GM19463 (cell line): Measurements from ENCODE around the gene XNDC1N.
"Not testable (repeated sequence)": the region's sequence is repeated elsewhere in the genome, so short reads cannot be mapped to it uniquely, and the experiment has no call there.

Experiments
- ATAC-seq: cut with Tn5 transposase; IDR thresholded peaks from one replicate; pipeline ENCODE4 v1.9.1; 2021; ENCODE audit warnings: mild to moderate bottlenecking, moderate library complexity; ENCODE audit not compliant: unreplicated experiment

The XNDC1N gene

DNA sequence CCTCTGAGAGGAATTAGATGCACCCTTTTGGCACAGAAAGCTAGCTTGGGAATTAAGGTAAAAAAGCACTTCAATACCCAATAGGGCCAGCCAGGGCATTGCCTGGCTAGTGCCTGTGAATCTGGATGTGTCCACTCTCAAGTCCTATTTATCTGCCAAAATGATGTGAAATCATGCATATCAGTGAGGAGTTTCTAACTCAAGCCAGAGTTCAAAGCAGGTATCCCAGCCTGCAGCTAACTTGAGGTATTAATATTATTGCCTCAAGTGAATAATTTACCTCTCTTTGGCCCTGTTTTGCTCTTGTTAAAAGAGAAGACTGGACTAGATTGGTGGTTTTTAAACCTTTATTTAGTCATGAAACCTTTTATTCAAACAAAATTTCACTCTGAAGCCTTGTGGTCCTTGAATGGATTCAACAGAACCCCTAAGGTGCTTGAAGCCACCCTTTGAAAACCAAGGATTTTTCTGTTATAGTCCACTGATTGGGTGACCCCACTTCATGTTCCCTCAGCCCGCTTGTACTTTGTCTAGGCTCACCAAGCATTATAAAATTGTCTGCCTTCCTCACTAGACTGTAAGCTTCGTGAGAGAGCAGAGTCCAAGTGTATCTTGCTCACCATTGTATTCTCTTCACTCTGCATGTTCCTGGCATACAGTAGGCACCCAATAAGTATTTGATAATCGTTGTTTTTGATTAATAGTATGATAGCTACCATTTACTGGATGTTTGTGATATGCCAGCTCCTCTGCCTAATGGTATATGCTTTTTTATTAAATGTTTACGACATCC, 4.9 kb upstream of the XNDC1N start:
- no peak for ATAC-seq

DNA sequence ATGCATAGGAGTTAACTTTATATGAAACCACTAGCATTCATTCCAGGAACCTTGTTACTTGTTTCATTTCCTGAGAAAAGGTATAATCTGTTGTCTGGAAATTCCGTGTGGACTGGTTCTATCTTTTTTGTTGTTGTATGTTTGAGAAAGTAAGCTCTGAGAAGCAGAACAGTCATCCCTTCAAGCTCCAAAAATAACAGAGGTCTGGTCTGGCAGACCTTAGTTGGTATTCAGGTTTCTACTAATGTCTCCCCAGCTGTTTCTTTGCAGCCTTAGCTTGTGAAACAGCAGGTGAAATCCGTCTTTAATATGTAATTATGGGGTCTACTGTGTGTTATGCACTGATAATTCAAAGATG, 2.8 kb upstream of the XNDC1N start:
- no peak for ATAC-seq

DNA sequence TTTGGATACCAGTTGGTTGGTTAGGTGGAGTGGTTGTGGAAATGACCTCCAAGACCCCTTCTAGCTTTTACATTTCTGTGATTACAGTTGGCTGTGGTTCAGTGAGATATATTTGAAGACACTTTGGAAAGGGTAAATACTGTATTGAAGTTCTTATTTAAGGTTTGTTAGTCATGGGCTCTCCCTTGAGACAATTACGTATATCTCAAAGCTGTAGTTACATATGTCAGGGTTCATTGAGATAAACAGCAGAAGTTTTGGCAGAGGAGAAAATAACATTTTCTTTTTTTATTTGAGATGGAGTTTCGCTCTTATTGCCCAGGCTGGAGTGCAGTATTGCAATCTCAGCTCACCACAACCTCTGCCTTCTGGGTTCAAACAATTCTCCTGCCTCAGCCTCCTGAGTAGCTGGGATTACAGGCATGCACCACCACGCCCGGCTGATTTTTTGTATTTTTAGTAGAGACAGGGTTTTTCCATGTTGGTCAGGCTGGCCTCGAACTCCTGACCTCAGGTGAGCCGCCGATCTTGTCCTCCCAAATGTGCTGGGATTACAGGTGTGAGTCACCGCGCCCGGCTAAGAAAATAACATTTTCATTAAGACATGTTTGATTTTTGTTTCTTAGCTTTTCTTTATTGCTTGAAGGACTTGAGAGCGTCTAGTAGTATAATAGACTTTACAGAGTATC, 2.3 kb upstream of the XNDC1N start:
- no peak for ATAC-seq

DNA sequence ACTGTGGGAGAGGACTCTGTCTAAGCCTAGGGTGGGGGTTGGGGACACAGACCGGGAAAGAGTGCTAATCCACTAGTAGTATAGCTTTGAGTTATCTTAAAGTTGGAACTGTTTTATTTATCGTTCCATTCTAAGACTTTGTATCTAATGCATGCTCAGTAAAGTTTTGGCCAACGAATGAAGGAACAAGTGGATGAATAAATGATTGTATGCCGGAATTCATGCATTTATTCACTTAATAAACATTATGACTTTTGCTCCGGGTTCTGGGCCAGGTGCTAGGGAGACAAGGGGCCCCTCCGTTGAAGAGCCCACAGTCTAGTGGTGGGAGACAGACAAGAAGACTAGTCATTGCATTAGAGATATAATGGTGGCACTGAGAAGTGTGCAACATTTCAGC, 1.1 kb upstream of the XNDC1N start:
- no peak for ATAC-seq

DNA sequence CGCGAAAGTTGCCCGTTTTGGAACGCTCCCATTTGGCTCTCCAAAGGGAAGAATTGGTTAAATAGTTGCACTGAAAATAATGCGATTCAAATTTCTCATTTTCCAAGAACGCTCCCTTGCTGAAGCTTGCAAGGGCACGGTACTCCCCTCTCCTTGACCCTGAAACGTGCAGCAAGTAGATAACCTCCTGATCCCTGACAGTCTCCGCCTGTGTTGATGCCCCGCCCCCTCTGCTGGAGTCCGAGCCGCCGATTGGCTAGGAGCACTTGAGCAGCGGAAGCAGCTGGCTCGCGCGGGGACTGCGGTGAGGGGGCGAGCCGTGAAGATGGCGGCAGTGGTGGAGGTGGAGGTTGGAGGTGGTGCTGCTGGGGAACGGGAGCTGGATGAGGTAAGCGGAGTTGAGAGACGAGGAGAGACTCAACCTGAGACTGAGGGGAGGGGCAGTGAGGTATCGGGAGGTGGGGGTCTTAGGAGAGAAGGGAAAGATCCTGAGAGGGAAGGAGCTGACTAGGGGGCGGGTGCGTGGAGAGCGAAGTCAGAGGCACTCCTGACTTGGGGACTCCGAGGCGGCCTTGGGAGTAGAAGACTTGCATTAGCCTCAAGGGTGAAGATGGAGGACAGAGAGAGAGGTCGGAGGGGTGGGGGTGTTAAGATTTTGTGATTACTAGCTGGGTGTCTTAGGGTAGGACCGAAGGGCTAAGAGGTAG, 496 bp upstream of the XNDC1N start, which contains the start of gene RNF121:
RNF121 (plus strand) TSS at position 310 of the 707 bp plus-strand sequence; CDS start at position 326, 16 bp downstream.
- ATAC-seq, result peak; percentile 79

DNA sequence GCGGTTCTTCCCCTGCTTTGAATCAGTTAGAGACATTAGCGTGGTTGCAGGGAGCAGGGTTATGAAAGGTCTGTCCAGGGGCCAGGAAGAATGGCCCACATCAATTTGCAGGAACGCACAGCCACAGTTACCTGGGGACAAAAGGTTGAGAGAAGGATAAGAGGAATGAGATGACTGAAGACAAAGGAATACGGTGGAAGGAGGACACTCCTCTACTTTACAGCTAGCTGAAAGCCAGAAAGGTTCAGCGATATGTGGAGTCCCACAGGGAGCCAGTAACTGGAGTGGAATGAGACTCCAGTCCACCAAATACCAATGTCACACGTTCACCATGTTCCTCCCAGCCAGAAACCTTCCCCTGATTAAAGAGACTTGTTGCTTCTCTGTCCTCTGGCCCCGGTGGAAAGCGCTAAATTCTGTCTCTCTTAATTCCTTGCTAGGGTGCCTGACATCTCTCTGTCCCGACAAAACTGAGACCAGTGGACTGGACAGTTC, 10.7 kb downstream of the XNDC1N start:
- no peak for ATAC-seq

DNA sequence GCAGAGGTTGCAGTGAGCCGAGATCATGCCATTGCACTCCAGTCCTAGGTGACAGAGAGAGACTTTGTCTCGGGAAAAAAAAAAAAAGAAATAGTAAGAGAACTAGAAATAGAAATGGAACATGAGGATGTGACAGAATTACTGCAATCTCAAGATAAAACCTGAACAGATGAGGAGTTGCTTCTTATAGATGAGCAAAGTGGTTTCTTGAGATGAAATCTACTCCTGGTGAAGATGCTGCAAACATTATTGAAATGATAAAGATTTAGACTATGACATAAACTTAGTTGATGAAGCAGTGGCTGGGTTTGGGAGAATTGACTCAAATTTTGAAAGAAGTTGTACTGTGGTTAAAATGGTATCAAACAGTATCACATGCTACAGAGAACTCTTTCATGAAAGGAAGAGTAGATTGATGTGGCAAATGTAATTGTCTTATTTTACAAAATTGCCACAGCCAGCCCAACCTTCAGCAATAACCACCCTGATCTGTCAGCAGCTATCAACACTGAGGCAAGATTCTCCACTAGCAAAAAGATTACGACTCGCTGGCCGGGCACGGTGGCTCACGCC, 13.7 kb downstream of the XNDC1N start:
- ATAC-seq, result no peak

DNA sequence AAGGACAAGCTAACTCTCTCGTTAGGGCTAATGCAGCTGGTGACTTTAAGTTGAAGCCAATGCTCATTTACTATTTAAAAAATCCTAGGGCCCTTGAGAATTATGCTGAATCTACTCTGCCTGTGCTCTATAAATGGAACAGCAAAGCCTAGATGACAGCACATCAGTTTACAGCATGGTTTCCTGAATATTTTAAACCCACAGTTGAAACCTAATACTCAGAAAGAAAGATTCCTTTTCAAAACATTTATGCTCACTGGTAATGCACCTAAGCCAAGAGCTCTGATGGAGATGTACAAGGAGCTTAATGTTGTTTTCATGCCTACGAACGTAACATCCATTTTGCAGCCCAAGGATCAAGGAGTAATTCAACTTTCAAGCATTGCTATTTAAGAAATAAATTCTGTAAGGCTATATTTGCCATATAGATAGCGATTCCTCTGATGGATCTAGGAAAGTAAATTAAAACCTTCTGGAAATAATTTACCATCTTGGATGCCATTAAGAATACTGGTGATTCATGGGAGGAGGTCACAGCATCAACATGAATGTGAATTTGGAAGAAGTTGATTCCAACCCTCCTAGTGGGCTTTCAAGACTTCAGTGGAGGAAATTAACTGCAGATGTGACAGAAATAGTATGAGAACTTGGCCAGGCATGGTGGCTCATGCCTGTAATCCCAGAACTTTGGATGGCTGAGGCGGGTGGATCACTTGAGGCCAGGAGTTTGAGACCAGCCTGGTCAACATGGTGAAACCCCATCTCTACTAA, 14.5 kb downstream of the XNDC1N start:
- no peak for ATAC-seq

DNA sequence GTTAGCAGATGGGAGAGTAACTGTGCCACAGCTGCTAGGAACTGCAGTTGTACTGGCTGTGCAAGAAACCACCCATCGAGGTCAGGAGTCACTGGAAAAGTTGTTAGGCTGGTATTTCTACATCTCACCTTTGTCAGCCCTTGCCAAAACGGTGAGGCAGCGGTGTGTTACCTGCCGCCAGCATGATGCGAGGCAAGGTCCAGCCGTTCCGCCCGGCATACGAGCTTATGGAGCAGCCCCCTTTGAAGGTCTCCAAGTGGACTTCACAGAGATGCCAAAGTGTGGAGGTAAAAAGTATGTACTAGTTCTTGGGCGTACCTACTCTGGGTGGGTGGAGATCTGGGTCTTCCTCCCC, 16.4 kb downstream of the XNDC1N start:
- ATAC-seq, result not testable (repeated sequence)

DNA sequence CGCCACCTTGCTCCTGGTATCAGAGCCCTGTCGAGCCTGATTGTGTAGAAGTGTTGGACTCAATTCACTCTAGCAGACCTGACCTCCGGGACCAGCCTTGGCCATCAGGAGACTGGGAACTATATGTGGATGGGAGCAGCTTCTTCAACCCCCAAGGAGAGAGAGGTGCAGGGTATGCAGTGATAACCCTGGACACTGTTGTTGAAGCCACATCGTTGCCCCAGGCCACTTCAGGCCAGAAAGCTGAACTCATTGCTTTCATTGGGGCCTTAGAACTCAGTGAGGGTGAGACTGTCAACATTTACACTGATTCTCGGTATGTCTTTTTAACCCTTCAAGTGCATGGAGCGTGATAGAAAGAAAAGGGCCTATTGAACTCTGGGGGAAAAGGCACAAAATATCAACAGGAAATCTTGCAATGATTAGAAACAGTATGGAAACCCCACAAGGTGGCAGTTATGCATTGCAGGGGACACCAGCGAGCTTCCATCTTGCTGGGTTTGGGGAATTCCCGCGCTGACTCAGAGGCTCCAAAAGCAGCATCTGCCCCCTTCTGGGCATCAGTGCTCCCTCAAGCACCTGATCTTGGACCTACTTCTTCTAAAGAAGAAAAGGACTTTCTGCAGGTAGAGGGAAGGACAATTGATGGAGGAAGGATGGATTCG, 16.9 kb downstream of the XNDC1N start:
- ATAC-seq, result not testable (repeated sequence)

DNA sequence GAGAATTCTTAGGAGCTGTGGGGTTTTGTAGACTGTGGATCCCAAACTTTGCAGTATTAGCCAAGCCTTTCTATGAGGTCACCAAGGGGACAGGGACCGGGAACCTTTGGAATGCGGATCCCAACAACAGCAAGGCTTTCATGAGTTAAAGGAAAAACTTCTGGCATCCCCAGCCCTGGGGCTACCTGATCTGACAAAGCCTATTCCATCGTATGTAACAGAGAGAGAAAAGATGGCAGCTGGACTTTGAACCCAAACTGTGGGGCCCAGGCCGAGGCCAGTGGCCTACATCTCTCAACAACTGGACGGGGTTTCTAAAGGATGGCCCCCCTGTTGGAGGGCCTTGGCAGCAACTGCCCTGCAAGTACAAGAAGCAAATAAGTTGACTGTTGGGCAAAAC, 17.6 kb downstream of the XNDC1N start:
- not testable (repeated sequence) for ATAC-seq

DNA sequence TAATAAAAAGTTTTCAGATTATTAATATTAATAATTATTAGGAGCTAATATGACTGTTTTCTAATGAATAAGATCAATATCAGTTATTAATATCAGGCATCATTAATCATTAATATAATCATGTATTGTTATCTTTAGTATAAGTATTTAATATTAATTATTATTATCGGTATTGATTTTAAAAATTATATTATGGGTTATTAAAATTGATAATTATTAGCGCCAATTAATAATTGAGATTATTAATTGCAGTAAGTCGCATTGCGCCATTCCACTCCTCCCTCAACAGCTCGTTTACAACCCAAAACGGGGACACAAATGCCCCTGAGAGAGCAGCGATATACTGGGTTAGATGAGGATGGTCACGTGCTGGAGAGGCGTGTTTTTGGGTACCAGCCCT, 20.2 kb downstream of the XNDC1N start:
- ATAC-seq, result no peak

DNA sequence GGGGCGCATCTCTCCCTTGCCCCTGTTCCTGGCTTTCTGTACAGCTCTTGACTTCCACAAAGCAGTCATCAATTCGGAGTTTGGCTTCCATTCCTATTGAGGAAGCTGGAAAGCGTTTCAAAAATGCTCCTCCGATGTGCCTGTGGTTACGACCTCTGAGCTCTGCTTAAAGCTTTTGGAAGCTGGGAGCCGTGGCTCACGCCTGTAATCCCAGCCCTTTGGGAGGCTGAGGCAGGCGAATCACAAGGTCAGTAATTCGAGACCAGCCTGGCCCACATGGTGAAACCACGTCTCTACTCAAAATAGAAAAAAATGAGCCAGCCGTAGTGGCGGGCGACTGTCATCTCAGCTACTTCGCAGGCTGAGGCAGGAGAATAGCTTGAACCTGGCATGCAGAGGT, 27.3 kb downstream of the XNDC1N start:
- ATAC-seq, result not testable (repeated sequence)

DNA sequence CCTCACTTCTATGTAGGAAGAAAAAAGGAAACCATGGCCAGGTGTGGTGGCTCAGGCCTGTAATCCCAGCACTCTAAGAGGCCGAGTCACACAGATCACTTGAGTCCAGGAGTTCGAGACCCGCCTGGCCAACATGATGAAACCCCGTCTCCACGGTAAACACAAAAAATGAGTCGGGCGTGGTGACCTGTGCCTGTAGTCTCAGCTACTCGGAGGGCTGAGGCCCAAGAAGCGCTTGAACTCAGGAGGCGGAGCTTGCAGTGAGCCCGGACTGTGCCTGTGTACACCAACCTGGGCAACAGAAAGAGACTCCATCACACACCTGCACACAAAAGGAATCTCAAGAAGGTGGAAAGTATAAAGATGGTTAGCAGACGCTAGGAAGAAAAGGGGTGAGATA, 32.4 kb downstream of the XNDC1N start:
- ATAC-seq, result no peak

DNA sequence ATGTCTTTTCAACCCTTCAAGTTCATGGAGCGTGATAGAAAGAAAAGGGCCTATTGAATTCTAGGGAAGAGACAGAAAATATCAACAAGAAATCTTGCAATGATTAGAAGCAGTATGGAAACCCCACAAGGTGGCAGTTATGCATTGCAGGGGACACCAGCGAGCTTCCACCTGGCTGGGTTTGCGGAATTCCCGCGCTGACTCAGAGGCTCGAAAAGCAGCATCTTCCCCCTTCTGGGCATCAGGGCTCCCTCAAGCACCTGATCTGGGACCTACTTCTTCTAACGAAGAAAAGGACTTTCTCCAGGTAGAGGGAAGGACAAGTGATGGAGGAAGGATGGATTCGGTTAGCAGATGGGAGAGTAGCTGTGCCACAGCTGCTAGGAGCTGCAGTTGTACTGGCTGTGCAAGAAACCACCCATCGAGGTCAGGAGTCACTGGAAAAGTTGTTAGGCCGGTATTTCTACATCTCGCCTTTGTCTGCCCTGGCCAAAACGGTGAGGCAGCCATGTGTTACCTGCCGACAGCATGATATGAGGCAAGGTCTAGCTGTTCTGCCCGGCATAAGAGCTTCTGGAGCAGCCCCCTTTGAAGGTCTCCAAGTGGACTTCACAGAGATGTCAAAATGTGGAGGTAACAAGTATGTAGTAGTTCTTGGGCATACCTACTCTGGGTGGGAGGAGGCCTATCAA, 39.1 kb downstream of the XNDC1N start:
- not testable (repeated sequence) for ATAC-seq

DNA sequence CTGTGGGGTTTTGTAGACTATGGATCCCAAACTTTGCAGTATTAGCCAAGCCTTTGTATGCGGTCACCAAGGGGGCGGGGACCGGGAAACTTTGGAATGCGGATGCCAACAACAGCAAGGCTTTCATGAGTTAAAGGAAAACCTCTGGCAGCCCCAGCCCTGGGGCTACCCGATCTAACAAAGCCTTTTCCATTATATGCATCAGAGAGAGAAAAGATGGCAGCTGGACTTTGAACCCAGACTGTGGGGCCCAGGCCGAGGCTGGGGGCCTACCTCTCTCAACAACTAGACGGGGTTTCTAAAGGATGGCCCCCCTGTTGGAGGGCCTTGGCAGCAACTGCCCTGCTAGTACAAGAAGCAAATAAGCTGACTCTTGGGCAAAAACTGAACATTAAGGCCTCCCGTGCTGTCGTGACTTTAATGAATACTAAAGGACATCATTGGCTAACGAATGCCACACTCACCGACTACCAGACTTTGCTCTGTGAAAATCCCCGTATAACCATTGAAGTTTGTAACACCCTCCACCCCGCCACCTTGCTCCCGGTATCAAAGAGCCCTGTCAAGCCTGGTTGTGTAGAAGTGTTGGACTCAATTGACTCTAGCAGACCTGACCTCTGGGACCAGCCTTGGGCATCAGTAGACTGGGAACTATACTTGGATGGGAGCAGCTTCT, 39.9 kb downstream of the XNDC1N start:
- ATAC-seq, result not testable (repeated sequence)

DNA sequence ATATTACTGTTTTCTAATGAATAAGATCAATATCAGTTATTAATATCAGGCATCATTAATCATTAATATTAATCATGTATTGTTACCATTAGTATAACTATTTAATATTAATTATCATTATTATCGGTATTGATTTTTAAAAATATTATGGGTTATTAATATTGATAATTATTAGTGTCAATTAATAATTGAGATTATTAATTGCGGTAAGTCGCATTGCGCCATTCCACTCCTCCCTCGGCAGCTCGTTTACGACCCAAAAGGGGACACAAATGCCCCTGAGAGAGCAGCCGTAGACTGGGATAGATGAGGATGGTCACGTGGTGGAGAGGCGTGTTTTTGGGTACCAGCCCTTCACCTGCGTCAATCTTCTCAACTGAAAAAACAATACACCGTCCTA, 42.6 kb downstream of the XNDC1N start:
- ATAC-seq, result not testable (repeated sequence)
